Vagina (tissue), 2 donors: ENCODE results near the gene DSE. TPM values are rescaled to one million over a fixed set of nuclear protein-coding genes. Genes with fewer than 3 reads are reported as not detected.

ENCODE experiments used
- DNase-seq, 2 donors: peaks; one replicate each; pipeline ENCODE4 v3.0.0-alpha.2; 2017; ENCODE audit errors: extremely low spot score in 2 of 2
- H3K27ac ChIP-seq: fragments of 200-600 bp; sonication (generic); one replicate; pipeline ENCODE4 v1.5.1; 2019
- H3K27me3 ChIP-seq: fragments of 200-600 bp; sonication (generic); one replicate; pipeline ENCODE4 v1.5.1; 2019
- H3K36me3 ChIP-seq, 2 donors: fragments of 200-600 bp; sonication (generic); one replicate each; pipeline ENCODE4 v1.5.1; 2017 to 2019
- H3K4me1 ChIP-seq: fragments of 200-600 bp; sonication (generic); one replicate; pipeline ENCODE4 v1.5.1; 2019
- H3K4me3 ChIP-seq, 2 donors: fragments of 200-600 bp; sonication (generic); 1 replicate in 1 of 2; 2 replicates in 1 of 2; pipeline ENCODE4 v1.5.1; 2016 to 2019
- H3K9me3 ChIP-seq: fragments of 200-600 bp; sonication (generic); one replicate; pipeline ENCODE4 v1.5.1; 2019
- POLR2A ChIP-seq, 2 donors: fragments of 450-650 bp; IDR thresholded peaks; one replicate each; pipeline ENCODE4 v1.6.1; 2017; ENCODE audit warnings: antibody characterized with exemption in 2 of 2, mild to moderate bottlenecking in 2 of 2, moderate library complexity in 2 of 2
- POLR2AphosphoS5 ChIP-seq, 2 donors: sonication (generic); formaldehyde crosslinking; IDR thresholded peaks; one replicate each; pipeline ENCODE4 v1.9.0; 2017; ENCODE audit warnings: antibody characterized with exemption in 2 of 2, mild to moderate bottlenecking in 2 of 2, low read depth in 1 of 2; ENCODE audit not compliant: insufficient read depth in 1 of 2
- intact Hi-C: fragments of 100-400 bp; cut with DNase I; formaldehyde crosslinking; loops from one replicate; pipeline ENCODE4 v1.15.1; 2023
- total RNA-seq: library from RNA; depleted of rRNA; stranded (reverse); fragments of >200 nt; gene quantifications from one replicate; pipeline ENCODE4 v1.2.3, GENCODE V29; 2016
- TF ChIP-seq, protein P1 (sequence below), 3 experiments: fragments of 450-650 bp in 2 of 3; fragments of 200-600 bp in 1 of 3; sonication (generic) in 1 of 3; IDR thresholded peaks; one replicate each; pipeline ENCODE4 v1.5.1; 2017 to 2019; ENCODE audit warnings: antibody characterized with exemption in 3 of 3, mild to moderate bottlenecking in 2 of 3, moderate library complexity in 2 of 3

DSE gene
- total RNA-seq, 1 donor from 2014 or later = 33.1 TPM

DNA sequence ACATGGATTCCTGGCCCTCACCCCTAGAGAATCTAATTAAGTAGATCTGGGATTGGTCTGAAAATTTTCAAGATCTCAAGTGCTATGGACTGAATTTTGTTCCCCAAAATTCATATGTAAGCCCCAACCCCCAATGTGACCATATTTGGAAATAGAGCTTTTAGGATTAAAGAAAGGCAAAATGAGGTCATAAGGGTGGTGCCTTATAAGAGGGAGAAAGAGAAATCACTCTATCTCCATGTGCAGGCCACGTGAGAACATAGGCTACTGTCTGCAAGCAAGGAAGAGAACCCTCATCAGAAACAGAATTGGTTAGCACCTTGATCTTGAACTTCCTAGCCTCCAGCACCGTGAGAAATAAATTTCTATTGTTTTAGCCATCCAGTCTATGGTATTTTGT, 8.5 kb upstream of the DSE start:
- intact Hi-C loops = no loop called here
- Histone ChIP-seq H3K9me3 (no peaks in the 10 kb centered on the region), H3K4me1 (no peaks in the 10 kb centered on the region), H3K4me3 (no peak overlapping the region), H3K27me3 (no peaks in the 10 kb centered on the region), H3K27ac (no peak overlapping the region), H3K36me3 (no peaks in the 10 kb centered on the region)
- TF ChIP-seq, protein P1, sequence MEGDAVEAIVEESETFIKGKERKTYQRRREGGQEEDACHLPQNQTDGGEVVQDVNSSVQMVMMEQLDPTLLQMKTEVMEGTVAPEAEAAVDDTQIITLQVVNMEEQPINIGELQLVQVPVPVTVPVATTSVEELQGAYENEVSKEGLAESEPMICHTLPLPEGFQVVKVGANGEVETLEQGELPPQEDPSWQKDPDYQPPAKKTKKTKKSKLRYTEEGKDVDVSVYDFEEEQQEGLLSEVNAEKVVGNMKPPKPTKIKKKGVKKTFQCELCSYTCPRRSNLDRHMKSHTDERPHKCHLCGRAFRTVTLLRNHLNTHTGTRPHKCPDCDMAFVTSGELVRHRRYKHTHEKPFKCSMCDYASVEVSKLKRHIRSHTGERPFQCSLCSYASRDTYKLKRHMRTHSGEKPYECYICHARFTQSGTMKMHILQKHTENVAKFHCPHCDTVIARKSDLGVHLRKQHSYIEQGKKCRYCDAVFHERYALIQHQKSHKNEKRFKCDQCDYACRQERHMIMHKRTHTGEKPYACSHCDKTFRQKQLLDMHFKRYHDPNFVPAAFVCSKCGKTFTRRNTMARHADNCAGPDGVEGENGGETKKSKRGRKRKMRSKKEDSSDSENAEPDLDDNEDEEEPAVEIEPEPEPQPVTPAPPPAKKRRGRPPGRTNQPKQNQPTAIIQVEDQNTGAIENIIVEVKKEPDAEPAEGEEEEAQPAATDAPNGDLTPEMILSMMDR (IDR thresholded peaks at IDR 0.05) = no peak
- TF ChIP-seq POLR2AphosphoS5 (IDR thresholded peaks at IDR 0.05; ENCODE audit: insufficient read depth in 1 of 2, low read depth in 1 of 2) (no peak), POLR2A (IDR thresholded peaks at IDR 0.05) (no peak)
- no peak for DNase-seq

DNA sequence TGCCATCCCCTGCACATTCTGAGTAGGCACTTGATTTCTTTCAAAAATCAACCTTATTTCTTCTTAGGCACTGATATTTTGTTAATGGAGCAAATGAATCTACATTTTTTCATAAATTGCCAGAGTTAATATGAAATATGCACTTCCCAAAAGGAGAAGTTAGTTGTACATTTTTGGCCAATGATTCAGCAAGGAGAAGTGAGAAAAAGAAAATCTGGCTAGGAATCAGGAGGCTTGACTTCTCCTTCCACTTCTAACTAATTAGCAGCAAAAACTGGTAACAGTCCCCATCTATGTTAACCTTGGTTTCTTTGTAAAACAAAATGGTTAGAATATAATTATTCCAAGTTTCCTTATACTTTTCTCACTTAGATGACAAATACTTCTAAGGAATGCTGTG, 7.0 kb upstream of the DSE start:
- no peak for TF ChIP-seq POLR2A (IDR thresholded peaks at IDR 0.05)
- no peak for TF ChIP-seq POLR2AphosphoS5 (IDR thresholded peaks at IDR 0.05; ENCODE audit: insufficient read depth in 1 of 2, low read depth in 1 of 2)
- TF ChIP-seq, protein P1 (IDR thresholded peaks at IDR 0.05) = no peak
- Histone ChIP-seq H3K27ac (no peak overlapping the region), H3K9me3 (no peaks in the 10 kb centered on the region), H3K4me1 (no peaks in the 10 kb centered on the region), H3K36me3 (no peaks in the 10 kb centered on the region), H3K4me3 (no peak overlapping the region), H3K27me3 (no peaks in the 10 kb centered on the region)
- DNase-seq = no peak
- intact Hi-C loops = no loop called here

DNA sequence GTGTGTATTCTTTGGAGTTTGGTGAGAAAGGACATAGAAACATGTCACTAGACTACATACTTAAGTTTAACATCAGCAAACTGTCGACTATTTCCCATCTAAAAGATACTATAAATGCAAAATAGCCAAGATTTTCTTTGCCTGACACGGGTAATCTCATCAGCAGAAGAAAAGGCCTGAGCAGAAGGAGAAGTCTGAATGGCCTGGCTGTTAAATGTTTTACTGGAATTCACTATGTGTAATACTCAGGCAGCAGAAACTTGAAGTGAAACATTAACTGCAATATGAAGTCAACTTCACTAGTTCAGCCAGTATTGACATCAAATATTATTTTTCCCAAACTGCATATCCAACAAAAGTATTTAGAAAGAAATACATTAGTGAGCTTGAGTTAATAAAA, 6.4 kb upstream of the DSE start:
- H3K36me3 ChIP-seq = no peaks in the 10 kb centered on the region
- no peaks in the 10 kb centered on the region for H3K9me3 ChIP-seq
- intact Hi-C loops = no loop called here
- H3K27me3 ChIP-seq = no peaks in the 10 kb centered on the region
- no peak overlapping the region for H3K27ac ChIP-seq
- peaks cover 4% of the 10 kb centered on the region for H3K4me1 ChIP-seq
- H3K4me3 ChIP-seq = no peak overlapping the region
- DNase-seq = no peak
- TF ChIP-seq POLR2AphosphoS5 (IDR thresholded peaks at IDR 0.05; ENCODE audit: insufficient read depth in 1 of 2, low read depth in 1 of 2) = no peak
- TF ChIP-seq POLR2A (IDR thresholded peaks at IDR 0.05) = no peak
- TF ChIP-seq, protein P1 (IDR thresholded peaks at IDR 0.05) = no peak

DNA sequence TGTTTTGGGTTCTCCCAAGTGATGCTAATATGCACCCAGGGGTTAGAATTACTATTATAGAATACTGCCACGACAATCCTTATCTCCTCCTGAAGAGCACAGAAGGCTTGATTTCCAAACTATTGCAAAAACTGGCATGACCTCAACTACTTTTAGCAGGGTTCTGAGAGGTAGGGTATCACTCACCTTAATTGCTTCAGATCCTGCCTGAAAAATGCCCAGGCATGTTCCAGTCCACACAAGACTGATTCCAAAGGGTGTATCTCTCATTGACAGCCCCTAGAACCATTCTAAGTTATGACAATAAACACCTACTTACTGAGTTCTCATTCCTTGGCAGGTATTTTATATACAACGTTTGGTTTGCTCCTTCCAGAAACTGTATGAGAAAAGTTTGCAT, 5.0 kb upstream of the DSE start:
- H3K4me3 ChIP-seq = no peak overlapping the region
- intact Hi-C loops = no loop called here
- no peak for TF ChIP-seq POLR2AphosphoS5 (IDR thresholded peaks at IDR 0.05; ENCODE audit: insufficient read depth in 1 of 2, low read depth in 1 of 2)
- no peak for TF ChIP-seq POLR2A (IDR thresholded peaks at IDR 0.05)
- TF ChIP-seq, protein P1 (IDR thresholded peaks at IDR 0.05) = no peak

DNA sequence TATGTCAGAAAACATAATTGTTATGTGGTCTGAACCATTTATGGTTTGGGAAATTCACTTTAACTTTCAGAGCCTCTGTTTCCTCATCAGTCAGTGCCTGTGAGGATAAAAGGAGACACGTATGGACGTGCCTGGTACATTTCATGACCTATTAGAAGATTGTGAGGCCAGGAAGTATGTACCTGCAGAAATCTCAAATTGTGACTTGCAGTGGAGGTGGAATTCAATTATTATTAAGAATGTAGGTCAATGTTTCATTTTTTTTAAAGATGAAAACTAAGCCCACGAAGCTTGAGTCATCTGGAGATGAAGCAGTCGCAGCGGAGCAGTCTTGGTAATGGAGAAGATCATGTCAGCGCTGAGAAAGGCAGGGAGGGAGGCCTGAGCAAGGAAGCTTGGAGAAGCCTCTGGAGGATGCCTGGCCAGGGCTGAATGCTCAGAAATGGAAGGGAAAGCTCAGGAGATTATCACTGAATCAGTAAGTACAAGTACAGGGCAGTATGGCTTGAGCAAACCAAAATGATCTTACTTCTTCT, 3.9 kb upstream of the DSE start:
- intact Hi-C loops = no loop called here
- Histone ChIP-seq H3K4me3 (no peak overlapping the region), H3K36me3 (no peaks in the 10 kb centered on the region), H3K27ac (no peak overlapping the region), H3K27me3 (no peaks in the 10 kb centered on the region), H3K4me1 (peaks cover 17% of the 10 kb centered on the region), H3K9me3 (no peaks in the 10 kb centered on the region)
- DNase-seq = no peak
- TF ChIP-seq, protein P1 (IDR thresholded peaks at IDR 0.05) = no peak
- TF ChIP-seq POLR2AphosphoS5 (IDR thresholded peaks at IDR 0.05; ENCODE audit: insufficient read depth in 1 of 2, low read depth in 1 of 2) (no peak), POLR2A (IDR thresholded peaks at IDR 0.05) (no peak)

More for the DNA sequence above, 5.0 kb upstream of the DSE start:
- no peaks in the 10 kb centered on the region for H3K9me3 ChIP-seq
- no peaks in the 10 kb centered on the region for H3K27me3 ChIP-seq
- no peak overlapping the region for H3K27ac ChIP-seq
- peaks cover 15% of the 10 kb centered on the region for H3K4me1 ChIP-seq
- DNase-seq = no peak
- H3K36me3 ChIP-seq = no peaks in the 10 kb centered on the region
